Breast epithelium (tissue), 3 donors: ENCODE measurements around the gene WDR5B.

Experiments
- CTCF ChIP-seq, 3 donors: fragments of 450-650 bp; IDR thresholded peaks; one replicate each; pipeline ENCODE4 v1.5.1; 2016 to 2017; ENCODE audit warnings: antibody characterized with exemption in 3 of 3, mild to moderate bottlenecking in 3 of 3, moderate library complexity in 3 of 3
- POLR2AphosphoS5 ChIP-seq, 3 donors: sonication (generic); formaldehyde crosslinking; IDR thresholded peaks; one replicate each; pipeline ENCODE4 v1.6.1; 2017; ENCODE audit warnings: antibody characterized with exemption in 3 of 3

DNA sequence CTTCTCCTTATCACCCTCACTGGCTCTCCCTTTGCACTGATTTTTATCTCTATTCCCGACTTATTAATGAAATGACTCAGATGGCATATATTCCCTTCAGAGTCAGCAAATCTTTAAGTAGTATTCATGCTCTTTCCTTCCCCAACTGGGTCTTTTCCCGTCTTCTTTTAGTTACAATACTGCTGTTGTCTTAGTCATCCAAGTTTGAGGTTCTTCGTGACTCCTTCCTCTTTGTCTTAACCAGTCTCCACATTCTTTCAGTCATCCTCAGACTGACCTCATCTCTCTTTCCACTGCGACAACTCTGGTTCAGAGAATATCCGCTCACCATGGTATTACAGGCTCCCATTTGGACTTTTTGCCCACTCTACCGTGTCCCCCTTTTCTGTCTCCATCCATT is 12.4 kb downstream of the WDR5B start:
- TF ChIP-seq CTCF (IDR thresholded peaks at IDR 0.05) (no peak), POLR2AphosphoS5 (IDR thresholded peaks at IDR 0.05) (no peak)
